DND-41 (cell line): ENCODE data around the gene TMEM18.

ENCODE experiments used
- ATAC-seq: fragments of 200-7000 bp; cut with Tn5 transposase; 3 replicates; pipeline ENCODE4 v1.9.1; 2021; ENCODE audit warnings: low read depth; ENCODE audit not compliant: insufficient read depth
- DNase-seq: peaks from one replicate; pipeline ENCODE4 v3.0.0-alpha.2; 2020
- H2AFZ ChIP-seq: 2 replicates; pipeline ENCODE4 v1.6.0; 2012; ENCODE audit warnings: low read depth, low read length
- H3K27ac ChIP-seq: 2 replicates; pipeline ENCODE4 v1.5.1; 2012; ENCODE audit warnings: low read length, inconsistent platforms
- H3K27me3 ChIP-seq: fragments of 200-600 bp; sonication (generic); 2 replicates; pipeline ENCODE4 v1.6.0; 2012; ENCODE audit warnings: low read length, mild to moderate bottlenecking, inconsistent platforms; ENCODE audit not compliant: insufficient read depth, poor library complexity
- H3K36me3 ChIP-seq: 2 replicates; pipeline ENCODE4 v1.5.1; 2012; ENCODE audit warnings: low read length, inconsistent platforms; ENCODE audit not compliant: insufficient read depth
- H3K4me1 ChIP-seq: 2 replicates; pipeline ENCODE4 v1.5.1; 2012; ENCODE audit warnings: mild to moderate bottlenecking, low read length; ENCODE audit not compliant: insufficient read depth
- H3K4me2 ChIP-seq: 2 replicates; pipeline ENCODE4 v1.6.0; 2012; ENCODE audit warnings: mild to moderate bottlenecking, moderate library complexity, low read length, inconsistent platforms; ENCODE audit not compliant: insufficient read depth
- H3K4me3 ChIP-seq, 2 experiments: fragments of 200-600 bp in 1 of 2; shearing (Covaris generic) in 1 of 2; 2 replicates each; pipeline ENCODE4 v1.5.1; 2012 to 2016; ENCODE audit warnings: inconsistent platforms in 2 of 2, low read length in 2 of 2, mild to moderate bottlenecking in 2 of 2, low read depth in 1 of 2, moderate library complexity in 1 of 2
- H3K79me2 ChIP-seq: 2 replicates; pipeline ENCODE4 v1.6.0; 2012; ENCODE audit warnings: low read length, inconsistent platforms; ENCODE audit not compliant: insufficient read depth
- H3K9ac ChIP-seq: 2 replicates; pipeline ENCODE4 v1.6.0; 2012; ENCODE audit warnings: low read depth, mild to moderate bottlenecking, inconsistent platforms, low read length, moderate library complexity
- H3K9me3 ChIP-seq: 2 replicates; pipeline ENCODE4 v1.5.1; 2012; ENCODE audit warnings: low read length, moderate library complexity, mild to moderate bottlenecking, inconsistent platforms; ENCODE audit not compliant: insufficient read depth, severe bottlenecking
- H4K20me1 ChIP-seq: 2 replicates; pipeline ENCODE4 v1.6.0; 2012; ENCODE audit warnings: low read length; ENCODE audit not compliant: insufficient read depth
- CTCF ChIP-seq: IDR thresholded peaks from 2 replicates; pipeline ENCODE4 v1.5.1; 2012; ENCODE audit warnings: borderline replicate concordance, low read length, moderate library complexity, mild to moderate bottlenecking; ENCODE audit not compliant: poor library complexity, severe bottlenecking; ENCODE audit errors: extremely low read depth
- EZH2 ChIP-seq: IDR thresholded peaks from 3 replicates; pipeline ENCODE4 v1.6.1; 2012; ENCODE audit warnings: borderline replicate concordance, low read depth, mild to moderate bottlenecking, moderate library complexity, low read length, inconsistent platforms; ENCODE audit not compliant: severe bottlenecking

TMEM18 gene

GRCh38 chr2:618005-618404 lies 59.2 kb downstream of the TMEM18 start:
- no peak overlapping the region for H2AFZ ChIP-seq
- TF ChIP-seq CTCF = no peak
- no peak for TF ChIP-seq EZH2
- H3K4me1 ChIP-seq = no peaks in the 10 kb centered on the region
- no peaks in the 10 kb centered on the region for H3K79me2 ChIP-seq
- peaks cover 8% of the 10 kb centered on the region for H3K9me3 ChIP-seq
- H3K27me3 ChIP-seq = no peaks in the 10 kb centered on the region
- H3K4me2 ChIP-seq = no peak overlapping the region
- DNase-seq = no peak
- no peaks in the 10 kb centered on the region for H4K20me1 ChIP-seq
- no peak overlapping the region for H3K4me3 ChIP-seq
- ATAC-seq = no peak
- H3K27ac ChIP-seq = no peak overlapping the region
- H3K36me3 ChIP-seq = no peaks in the 10 kb centered on the region
- no peak overlapping the region for H3K9ac ChIP-seq
